Measurements from ENCODE around the gene PRKD2. TPM values are rescaled to one million over a fixed set of nuclear protein-coding genes. Genes with fewer than 3 reads are reported as not detected.

PRKD2 gene
- total and polyA plus RNA-seq, 2 of the 8 experiments (the other 6 are each of a cell fraction or from before 2014, with no cell fraction given), result 24.4 to 63.8 TPM

GRCh38 chr19:46732172-46732938 is 15.4 kb upstream of the PRKD2 start (continued):
- no peak for TF ChIP-seq MAFK (IDR thresholded peaks at IDR 0.05; ENCODE audit: low read depth, low read length)
- TF ChIP-seq KDM4A (IDR thresholded peaks at IDR 0.05; ENCODE audit: low read depth, low read length, severe bottlenecking), result no peak

Data from H1 (cell line).